ENCODE measurements around the gene AQP11.
"Not testable (repeated sequence)": the region's sequence is repeated elsewhere in the genome, so short reads cannot be mapped to it uniquely, and the experiment has no call there.

AQP11 gene, protein sequence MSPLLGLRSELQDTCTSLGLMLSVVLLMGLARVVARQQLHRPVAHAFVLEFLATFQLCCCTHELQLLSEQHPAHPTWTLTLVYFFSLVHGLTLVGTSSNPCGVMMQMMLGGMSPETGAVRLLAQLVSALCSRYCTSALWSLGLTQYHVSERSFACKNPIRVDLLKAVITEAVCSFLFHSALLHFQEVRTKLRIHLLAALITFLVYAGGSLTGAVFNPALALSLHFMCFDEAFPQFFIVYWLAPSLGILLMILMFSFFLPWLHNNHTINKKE

DNA sequence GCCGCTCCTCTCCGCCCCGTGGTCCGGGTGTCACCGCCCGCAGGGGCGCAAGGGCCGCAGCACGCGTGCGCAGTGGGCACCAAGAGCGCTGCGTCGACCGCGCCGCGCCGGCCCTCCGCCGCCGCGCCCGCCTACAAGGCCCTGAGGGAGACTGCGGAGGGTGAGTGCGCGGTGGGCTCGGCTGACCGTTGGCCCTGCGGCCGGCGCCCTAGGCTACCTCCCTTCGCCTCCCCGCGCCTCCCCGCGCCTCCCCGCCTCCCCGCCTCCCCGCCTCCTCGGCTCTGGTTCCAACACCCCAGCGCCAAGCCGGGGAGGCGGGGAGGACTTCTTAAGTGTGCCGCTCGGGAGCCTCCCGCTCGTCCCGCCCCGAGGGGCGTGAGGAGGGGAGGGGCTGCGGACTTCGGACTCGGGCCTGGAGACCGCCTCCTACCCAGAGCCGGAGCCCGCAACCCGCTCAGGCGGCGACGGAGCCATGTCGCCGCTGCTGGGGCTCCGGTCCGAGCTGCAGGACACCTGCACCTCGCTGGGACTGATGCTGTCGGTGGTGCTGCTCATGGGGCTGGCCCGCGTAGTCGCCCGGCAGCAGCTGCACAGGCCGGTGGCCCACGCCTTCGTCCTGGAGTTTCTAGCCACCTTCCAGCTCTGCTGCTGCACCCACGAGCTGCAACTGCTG lies at the start of gene AQP11:
AQP11 (plus strand) TSS at position 433 of the 673 bp plus-strand sequence; CDS start at position 473, 40 bp downstream.
- peak; percentile 87 for DNase-seq

DNA sequence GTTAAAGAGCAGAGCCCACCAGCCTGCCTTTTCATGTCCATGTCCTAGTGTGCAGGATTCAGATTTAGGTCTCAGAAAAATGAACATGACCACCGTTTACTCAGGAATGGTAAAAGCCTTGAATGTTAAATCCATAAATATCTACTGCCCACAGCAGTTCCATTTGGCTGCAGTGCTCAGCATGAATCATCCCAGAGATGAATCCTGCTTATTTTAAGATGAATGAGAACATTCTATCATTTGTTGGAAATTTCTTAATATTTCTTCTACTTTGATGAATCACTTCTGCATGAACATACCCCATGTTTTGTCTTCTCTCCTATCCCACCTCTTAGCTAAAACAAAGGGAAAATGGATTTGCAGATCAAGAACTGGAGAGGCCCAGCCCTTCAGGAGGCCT lies 47.5 kb upstream of the AQP11 start:
- no peak for DNase-seq

DNA sequence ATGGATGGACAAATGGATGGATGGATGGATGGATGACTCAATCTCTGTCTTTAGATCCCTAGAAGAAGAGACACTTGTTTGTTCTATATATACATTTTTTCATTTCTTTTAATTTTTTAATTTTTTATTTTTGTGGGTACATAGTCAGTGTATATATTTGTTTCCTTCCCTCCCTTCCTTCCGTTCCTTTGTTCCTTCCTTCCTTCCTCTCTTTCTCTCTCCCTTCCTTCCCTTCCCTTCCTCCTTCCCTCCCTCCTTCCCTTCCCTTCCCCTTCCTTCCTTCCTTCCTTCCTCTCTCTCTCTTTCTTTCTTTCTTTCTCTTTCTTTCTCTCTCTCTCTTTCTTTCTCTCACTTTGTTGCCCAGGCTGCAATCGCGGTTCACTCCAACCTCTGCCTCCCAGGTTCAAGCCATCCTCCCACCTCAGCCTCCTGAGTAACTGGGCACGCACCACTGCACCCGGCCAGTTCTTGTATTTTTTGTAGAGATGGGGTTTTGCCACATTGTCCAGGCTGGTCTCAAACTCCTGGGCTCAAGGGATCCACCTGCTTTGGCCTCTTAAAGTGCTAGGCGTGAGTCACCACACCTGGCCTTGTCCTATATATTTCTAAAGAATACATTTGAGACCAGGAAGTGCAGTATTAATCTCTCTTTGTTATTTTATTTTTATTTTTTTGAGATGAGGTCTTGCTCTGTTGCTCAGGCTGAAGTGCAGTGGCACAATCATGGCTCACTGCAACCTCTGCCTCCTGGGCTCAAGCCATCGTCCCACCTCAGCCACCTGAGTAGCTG lies 42.5 kb upstream of the AQP11 start:
- DNase-seq, result no peak

DNA sequence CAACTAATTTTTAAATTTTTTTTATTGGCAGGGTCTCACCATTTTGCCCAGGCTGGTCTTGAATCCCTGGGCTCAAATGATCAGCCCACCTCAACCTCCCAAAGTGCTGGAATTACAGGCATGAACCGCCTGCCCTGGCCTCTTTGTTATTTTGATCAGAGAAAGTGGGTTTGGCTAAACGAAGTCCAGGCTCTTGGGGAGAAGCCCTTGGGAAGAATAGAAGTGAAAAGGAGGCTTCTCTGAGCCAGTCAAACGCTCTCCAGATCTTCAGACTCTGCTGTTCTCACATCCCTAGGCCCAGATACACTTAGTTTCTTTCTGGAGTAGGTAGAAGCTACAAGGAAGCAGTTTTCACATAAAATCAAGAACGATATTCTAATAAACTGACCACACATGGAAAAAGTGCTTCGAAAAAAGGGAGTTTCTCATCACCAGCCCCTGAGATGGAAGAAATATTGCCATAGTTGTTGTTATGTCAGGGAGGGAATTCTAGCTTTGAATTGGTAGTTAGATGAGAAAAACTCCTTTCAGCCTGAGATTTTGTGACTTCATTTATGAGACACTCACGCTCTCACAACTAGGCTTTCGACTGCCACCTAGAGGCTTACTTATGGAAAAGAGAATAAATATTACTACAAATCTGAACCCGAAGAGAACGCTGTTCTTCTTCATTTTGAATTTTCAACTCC lies 41.7 kb upstream of the AQP11 start:
- DNase-seq, result peak; percentile 82

DNA sequence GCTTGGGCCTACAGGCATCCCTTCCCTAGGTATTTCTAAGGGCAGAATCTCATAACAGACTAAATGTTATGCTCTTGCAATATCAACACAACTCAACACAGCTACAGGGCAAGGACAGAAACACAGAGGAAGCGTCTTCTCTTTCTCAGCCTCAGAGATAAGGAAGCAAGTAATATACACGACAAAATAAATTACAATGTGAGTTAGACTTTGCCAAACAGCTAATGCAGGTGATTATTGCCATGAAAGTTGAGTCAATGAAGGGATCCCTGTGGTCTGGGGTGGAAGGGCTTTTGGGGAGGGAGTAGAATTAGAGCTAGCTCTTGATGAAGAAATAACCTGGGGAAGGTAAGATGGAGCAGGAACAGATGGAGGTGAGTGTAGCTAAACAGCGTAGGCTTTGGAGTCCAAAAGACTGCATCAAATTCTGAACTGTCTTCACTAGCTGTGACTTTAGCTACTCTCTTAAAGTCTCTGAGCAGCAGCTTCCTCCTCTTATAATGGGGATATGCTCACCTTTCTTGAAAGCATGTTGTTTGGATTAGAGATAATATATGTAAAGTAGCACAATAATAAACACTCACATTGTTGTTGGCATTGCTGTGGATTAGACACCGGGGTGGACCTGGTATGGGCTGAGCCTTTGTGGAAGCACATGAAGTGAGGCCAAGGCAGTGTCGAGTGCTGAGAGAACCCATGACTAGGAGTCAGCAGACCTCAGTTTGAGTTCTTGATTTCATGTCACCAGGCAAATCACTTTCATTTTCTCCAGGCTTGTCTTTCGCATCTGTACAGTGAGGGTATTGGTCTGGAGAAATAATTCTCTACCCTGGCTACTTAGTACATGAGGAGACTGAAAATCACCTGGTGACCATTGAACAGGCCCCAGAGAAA lies 41.0 kb upstream of the AQP11 start:
- no peak for DNase-seq

DNA sequence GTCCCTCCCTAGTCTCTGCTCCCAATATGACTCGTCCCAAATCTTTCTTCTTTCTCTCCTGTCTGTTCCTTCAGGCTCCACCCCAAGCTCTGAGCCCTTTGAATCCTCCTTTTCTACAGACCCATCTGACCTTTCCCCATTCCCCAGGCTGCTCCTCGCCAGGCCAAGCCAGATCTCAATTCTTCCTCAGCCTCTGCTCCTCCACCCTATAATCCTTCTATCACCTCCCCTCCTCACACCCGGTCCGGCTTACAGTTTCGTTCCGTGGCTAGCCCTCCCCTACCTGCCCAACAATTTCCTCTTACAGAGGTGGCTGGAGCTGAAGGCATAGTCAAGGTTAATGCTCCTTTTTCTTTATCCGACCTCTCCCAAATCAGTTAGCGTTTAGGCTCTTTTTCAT lies 38.3 kb upstream of the AQP11 start:
- not testable (repeated sequence) for DNase-seq

DNA sequence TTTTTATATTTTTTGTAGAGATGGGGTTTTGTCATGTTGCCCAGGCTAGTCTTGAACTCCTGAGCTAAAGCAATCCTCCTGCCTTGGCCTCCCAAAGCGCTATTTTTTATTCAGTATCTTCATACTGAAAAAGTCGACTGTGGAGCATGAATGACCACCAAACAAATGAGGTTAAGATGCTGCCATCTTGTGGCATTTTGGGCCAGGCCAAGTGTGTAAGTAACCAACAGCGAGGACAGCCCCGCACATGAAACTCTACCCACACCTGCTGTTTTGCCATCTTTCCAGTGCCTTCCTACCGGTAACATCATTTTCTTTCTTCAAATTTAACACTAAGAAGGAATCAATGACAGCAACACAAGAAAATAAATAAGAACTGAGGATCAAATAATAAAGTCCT lies 32.2 kb upstream of the AQP11 start:
- DNase-seq, result peak; percentile 56

DNA sequence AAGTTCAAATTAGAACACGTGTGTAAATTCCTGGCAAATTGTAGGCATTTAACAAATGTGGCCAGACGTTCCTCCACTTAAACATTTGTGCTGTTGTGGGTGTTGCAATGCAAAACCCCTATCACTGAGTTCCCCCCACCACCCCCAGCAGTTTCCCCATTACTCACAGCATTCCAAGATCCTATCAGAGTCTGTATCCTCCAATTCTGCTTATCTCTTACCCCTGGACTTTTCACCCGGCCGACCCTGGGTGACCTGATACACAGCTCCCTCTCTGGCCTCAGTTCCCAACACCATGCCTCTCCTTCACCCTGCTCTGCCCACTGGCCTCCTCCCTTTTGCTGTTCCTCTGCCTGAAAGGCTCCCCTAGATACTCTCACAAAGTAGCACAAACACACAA lies 31.4 kb upstream of the AQP11 start:
- DNase-seq, result no peak

DNA sequence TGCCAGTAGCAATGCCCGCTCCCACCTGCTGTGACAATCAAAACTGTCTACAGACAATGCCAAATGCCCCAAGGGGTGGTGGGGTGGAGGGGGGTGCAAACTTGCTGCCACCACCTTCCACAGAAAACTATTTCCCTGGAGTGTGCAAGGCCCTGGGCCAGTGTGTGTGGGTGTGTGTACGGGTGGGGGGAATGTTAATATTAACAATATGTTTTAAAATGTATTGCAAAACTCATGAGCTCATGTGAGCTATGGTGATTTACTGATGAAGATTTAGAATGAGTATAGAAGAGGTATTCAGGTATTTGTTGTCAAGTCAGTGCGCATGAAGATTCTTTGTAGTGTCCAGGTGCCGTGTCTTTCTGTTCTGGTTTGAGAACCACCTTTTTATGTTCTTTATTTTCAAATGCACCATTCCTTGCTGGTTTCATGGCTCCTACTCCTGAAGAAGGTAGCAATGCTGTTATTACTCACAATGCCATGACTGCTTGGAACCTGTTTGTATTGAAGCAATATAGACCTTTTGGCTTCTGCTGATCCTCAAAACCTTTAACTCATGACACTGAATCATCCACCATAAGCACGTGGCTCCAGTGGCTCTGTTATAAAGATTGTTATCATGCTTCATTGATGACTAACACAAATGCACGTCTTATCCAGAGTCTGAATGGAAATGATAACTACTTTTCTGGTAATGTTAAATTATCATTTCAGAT lies 29.9 kb upstream of the AQP11 start:
- DNase-seq, result no peak

DNA sequence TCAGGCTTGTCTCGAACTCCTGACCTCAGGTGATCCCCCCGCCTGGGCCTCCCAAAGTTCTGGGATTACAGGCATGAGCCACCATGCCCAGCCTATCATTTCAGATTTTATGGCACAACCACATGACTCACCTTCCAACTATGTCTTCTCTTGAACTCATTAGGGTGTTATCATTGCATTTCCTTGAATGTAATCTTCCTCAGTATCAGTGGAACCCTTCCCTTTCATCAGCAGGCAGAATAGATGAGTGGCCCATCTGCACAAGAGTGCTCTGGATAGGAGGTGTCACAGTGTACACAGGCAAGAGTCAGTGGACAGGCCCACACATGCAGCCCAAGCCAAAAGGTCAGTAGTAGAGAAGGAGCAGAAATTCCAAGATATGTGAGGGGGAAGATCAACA lies 29.1 kb upstream of the AQP11 start:
- DNase-seq, result no peak

DNA sequence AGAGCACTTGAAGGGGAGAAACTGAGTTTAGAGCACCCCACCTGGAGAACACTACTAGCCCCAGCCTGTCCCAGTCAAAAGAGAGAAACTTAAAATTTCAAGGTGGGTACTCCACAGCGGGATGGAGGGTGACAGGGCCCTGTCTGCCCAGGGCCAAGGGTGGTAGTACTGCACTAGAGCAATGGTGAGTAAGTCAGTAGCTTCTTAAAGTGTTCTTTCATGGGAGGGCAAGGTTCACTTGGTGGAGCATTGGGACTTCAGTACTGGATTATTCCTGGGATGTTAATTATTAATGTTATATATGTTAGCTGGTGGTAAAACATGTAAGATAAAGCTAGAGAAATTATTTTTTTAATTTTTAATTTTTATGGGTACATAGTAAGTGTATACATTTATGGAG lies 28.5 kb upstream of the AQP11 start:
- DNase-seq, result no peak

DNA sequence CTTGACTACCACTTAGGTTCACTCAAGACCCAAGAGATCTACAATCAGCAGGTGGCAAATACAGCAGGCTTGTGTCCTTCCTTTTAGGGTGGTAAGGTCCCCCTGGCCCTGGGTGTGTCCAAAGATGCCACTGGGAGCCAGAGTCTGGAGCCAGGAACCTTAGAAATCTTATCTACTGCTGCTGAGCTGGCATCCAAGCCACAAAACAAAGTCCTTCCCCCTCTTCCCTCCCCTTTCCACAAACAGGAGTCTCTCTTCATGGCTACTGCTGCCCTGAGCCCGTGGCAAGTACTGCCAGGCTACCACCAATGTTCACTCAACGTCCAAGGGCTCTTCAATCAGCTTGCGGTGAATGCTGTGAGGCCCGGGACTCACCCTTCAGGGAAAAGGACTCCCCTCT lies 21.4 kb upstream of the AQP11 start:
- no peak for DNase-seq

DNA sequence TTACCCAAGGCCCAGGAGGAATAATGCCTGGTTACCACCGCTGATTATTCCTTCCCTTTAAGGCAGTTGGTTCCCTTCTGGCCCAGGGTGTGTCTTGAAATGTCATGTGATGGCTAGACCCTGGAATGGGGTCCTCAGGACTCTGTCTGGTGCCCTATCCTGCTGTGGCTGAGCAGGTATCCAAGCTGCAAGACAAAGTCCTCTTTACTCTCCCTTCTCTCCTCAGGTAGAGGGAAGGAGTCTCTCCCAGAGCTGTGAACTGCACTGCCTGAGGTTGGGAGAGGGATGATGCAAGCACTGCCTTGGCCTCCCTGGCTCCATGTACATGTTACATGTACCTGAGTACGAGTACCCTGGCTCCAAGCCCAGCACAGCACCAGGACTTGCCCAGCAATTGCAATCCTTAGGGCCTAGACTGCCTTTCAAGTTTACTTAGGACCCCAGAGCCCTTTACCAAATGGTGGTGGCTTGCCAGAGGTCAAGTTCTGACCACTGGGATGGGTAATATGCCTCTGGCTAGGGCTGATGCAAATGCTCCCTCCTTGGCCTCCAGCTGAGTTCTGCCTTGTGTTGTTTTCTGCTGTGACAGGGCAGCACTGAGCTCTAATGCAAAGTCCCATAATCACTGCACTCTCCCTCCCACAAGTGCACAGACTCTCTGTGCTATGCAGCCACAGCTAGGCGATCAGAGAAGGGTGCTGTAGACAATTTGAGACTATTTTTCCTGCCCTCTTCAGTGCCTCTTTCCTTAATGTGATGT lies 20.7 kb upstream of the AQP11 start:
- DNase-seq, result no peak

DNA sequence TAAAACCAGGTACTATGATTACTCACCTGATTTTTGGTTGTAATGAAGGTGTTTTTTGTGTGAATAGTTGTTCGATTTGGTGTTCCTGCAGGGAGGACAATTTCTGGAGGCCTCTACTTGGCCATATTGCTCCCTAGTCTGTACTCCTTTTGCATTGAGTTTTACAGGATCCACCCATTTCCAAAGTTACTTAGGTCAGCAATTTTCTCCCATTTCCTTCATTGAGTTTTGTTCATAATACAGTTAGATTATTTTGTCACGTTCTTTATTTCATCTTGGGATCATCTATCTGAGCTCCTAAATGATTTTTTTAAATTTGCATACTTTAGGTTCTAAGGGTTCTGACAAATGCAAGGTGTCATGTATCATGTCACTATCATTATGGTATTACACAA lies 20.1 kb upstream of the AQP11 start:
- no peak for DNase-seq

DNA sequence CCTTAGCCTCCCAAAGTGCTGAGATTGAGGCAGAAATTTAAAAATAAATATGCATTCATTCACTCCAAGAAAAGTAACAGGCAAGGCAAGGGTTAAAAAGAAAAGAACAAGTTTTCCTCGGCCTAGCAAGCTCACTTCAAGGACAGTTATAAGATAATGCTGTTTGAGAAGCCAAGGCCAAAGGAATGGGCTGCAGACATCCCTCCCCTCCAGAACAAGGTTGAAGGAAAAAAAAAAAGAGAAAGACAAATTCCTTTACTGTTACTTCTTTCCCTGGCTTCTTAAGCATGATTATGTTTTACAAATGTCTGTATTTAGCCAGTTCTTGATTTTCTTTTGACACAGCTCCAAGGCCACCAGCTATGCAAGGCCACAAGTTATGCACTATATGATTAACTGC lies 18.9 kb upstream of the AQP11 start:
- not testable (repeated sequence) for DNase-seq

DNA sequence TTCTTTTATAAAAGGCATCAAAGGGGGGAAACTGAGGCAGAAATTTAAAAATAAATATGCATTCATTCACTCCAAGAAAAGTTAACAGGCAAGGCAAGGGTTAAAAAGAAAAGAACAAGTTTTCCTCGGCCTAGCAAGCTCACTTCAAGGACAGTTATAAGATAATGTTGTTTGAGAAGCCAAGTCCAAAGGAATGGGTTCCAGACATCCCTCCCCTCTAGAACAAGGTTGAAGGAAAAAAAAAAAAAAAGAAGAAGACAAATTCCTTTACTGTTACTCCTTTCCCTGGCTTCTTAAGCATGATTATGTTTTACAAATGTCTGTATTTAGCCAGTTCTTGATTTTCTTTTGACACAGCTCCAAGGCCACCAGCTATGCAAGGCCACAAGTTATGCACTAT lies 14.3 kb upstream of the AQP11 start:
- DNase-seq, result not testable (repeated sequence)

DNA sequence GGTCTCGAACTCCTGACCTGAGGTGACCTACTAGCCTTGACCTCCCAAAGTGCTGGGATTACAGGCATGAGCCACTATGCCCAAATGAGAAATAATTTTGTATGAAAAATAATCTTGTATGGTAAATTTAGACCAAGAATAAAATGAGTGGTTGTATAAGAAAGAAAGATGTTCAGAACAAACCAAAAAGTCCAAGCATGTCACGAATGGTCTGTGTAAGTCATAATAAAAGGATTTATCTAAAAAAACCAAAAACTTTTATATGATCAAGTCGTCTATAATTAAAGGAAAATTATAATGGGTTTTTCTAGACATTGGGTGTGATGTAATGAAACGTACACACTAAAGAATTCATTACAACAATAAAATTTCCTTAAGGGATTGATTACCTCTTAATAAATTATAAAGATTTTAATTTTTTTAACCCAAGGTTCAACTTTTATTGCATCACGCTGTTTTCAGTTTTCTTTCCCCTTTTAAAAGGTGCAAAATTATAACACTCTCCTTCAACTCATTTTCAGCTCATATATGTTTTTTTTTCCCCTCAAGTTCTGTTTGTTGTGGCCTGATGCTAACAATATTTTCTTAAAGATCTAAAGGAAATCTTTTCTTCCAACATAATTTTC lies 8.9 kb upstream of the AQP11 start:
- DNase-seq, result peak; percentile 53

DNA sequence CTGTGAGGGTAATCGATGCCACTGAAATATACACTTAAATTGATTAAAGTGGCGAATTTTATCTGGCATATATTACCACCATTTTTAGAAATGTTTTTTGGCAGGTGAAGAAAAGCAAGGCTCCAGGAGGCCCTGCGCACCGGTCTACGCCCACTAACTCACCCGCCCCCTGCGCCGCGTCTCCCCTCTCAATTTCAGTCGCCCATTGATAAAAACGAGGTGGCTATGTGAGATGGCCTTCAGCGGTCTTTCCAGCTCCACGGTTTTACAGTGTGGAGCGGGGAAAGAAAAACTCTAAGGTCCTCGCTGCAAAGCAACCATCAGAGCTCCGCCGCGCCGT lies 602 bp upstream of the AQP11 start:
- no peak for DNase-seq

DNA sequence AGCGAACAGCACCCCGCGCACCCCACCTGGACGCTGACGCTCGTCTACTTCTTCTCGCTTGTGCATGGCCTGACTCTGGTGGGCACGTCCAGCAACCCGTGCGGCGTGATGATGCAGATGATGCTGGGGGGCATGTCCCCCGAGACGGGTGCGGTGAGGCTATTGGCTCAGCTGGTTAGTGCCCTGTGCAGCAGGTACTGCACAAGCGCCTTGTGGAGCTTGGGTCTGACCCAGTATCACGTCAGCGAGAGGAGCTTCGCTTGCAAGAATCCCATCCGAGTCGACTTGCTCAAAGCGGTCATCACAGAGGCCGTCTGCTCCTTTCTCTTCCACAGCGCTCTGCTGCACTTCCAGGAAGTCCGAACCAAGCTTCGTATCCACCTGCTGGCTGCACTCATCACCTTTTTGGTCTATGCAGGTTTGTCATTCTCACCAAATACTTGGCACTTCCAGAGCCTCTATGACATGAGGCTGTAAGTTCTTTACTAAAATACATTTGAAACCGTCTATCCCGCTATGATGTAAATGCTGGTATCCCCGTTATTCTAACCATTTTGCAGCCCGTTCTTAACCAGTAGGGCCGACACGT lies 535 bp downstream of the AQP11 start:
- DNase-seq, result peak; percentile 52

DNA sequence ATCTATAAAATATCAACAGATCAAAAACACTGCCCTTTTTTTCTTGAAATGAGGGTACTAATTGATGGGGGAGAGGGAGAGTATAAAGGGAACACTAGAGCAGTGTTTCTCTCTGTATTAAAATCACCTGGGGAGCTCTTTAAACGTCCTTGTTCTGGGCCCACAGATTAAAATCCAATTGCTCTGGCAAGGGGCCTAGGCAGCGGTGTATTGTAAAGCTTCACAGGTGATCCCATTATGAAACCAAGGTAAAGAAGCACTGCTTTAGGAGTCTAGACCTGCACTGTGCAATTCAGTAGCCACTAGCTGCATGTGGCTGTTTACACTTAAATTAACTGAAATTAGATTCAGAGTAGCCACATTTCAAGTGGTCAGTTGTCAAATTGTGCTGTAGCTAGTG lies 3.0 kb downstream of the AQP11 start:
- peak; percentile 2 for DNase-seq
